Astrocyte (in vitro differentiated cells and primary cell): ENCODE measurements around the gene NDUFB2. TPM values are rescaled to one million over a fixed set of nuclear protein-coding genes. Genes with fewer than 3 reads are reported as not detected.

Experiments
- DNase-seq: peaks from one replicate; pipeline ENCODE4 v3.0.0-alpha.2; 2010; ENCODE audit warnings: low read depth
- FAIRE-seq: peaks from 2 replicates; lab custom pipeline; 2011; peaks lifted over from hg19 to GRCh38; lab: Jason Lieb, UNC
- H2AFZ ChIP-seq: 2 replicates; pipeline ENCODE4 v1.6.0; 2012; ENCODE audit warnings: low read depth, low read length, inconsistent platforms
- H3K27ac ChIP-seq: 2 replicates; pipeline ENCODE4 v1.5.1; 2011; ENCODE audit warnings: low read depth, low read length, inconsistent platforms
- H3K27me3 ChIP-seq: 2 replicates; pipeline ENCODE4 v1.6.0; 2011; ENCODE audit warnings: low read length, inconsistent platforms; ENCODE audit not compliant: insufficient read depth
- H3K36me3 ChIP-seq: 2 replicates; pipeline ENCODE4 v1.5.1; 2011; ENCODE audit warnings: low read length, inconsistent platforms; ENCODE audit not compliant: insufficient read depth
- H3K4me1 ChIP-seq: 2 replicates; pipeline ENCODE4 v1.5.1; 2011; ENCODE audit warnings: low read length, inconsistent platforms; ENCODE audit not compliant: insufficient read depth
- H3K4me2 ChIP-seq: 2 replicates; pipeline ENCODE4 v1.6.0; 2012; ENCODE audit warnings: low read length, inconsistent platforms
- H3K4me3 ChIP-seq: 2 replicates; pipeline ENCODE4 v1.5.1; 2011; ENCODE audit warnings: low read depth, mild to moderate bottlenecking, low read length, inconsistent platforms; ENCODE audit not compliant: insufficient read depth
- H3K79me2 ChIP-seq: 2 replicates; pipeline ENCODE4 v1.6.0; 2012; ENCODE audit warnings: mild to moderate bottlenecking, low read length, inconsistent platforms; ENCODE audit not compliant: insufficient read depth
- H3K9ac ChIP-seq: 2 replicates; pipeline ENCODE4 v1.6.0; 2012; ENCODE audit warnings: mild to moderate bottlenecking, low read length, inconsistent platforms
- H3K9me3 ChIP-seq: 2 replicates; pipeline ENCODE4 v1.5.1; 2012; ENCODE audit warnings: low read depth, mild to moderate bottlenecking, low read length, inconsistent platforms; ENCODE audit not compliant: insufficient read depth
- H4K20me1 ChIP-seq: 2 replicates; pipeline ENCODE4 v1.6.0; 2012; ENCODE audit warnings: low read length, inconsistent platforms; ENCODE audit not compliant: insufficient read depth
- H3K27ac Mint-ChIP-seq: one replicate; pipeline ENCODE4 v1.8.0; 2021; ENCODE audit warnings: mild to moderate bottlenecking, mixed read lengths; ENCODE audit not compliant: unreplicated experiment
- H3K27me3 Mint-ChIP-seq: one replicate; pipeline ENCODE4 v1.8.0; 2021; ENCODE audit warnings: low read depth, mixed read lengths; ENCODE audit not compliant: unreplicated experiment
- H3K36me3 Mint-ChIP-seq: one replicate; pipeline ENCODE4 v1.8.0; 2021; ENCODE audit warnings: low read depth, mixed read lengths; ENCODE audit not compliant: unreplicated experiment
- H3K4me1 Mint-ChIP-seq: one replicate; pipeline ENCODE4 v1.8.0; 2021; ENCODE audit warnings: low read depth, mixed read lengths; ENCODE audit not compliant: unreplicated experiment
- H3K4me3 Mint-ChIP-seq: one replicate; pipeline ENCODE4 v1.8.0; 2021; ENCODE audit warnings: mild to moderate bottlenecking, moderate library complexity, mixed read lengths; ENCODE audit not compliant: unreplicated experiment
- H3K9me3 Mint-ChIP-seq: one replicate; pipeline ENCODE4 v1.8.0; 2021; ENCODE audit warnings: mild to moderate bottlenecking, mixed read lengths; ENCODE audit not compliant: unreplicated experiment
- CTCF ChIP-seq: IDR thresholded peaks from 2 replicates; pipeline ENCODE4 v1.5.1; 2011; ENCODE audit warnings: low read depth, mild to moderate bottlenecking, inconsistent platforms, low read length, moderate library complexity; ENCODE audit not compliant: insufficient read depth
- EZH2 ChIP-seq: IDR thresholded peaks from 2 replicates; pipeline ENCODE4 v1.6.1; 2012; ENCODE audit warnings: mild to moderate bottlenecking, low read length, inconsistent platforms; ENCODE audit not compliant: insufficient read depth
- total RNA-seq: library from RNA; stranded (reverse); gene quantifications from 2 replicates; pipeline ENCODE4 v1.2.1, GENCODE V29; 2021

NDUFB2 gene
- total RNA-seq, 1 donor from 2014 or later, result 254 TPM

- H2AFZ ChIP-seq, result no peak overlapping the region
- no peak overlapping the region for H3K4me3 ChIP-seq
- no peak overlapping the region for H3K27ac Mint-ChIP-seq
- H3K27ac ChIP-seq, result no peak overlapping the region
- H3K4me3 Mint-ChIP-seq, result no peak overlapping the region
- H3K27me3 ChIP-seq, result no peaks in the 10 kb centered on the region
- no peaks in the 10 kb centered on the region for H3K27me3 Mint-ChIP-seq
- H3K79me2 ChIP-seq, result no peaks in the 10 kb centered on the region
- no peak overlapping the region for H3K4me2 ChIP-seq
- TF ChIP-seq CTCF (no peak), EZH2 (no peak)
- DNase-seq (no peak), FAIRE-seq (no peak)
- no peaks in the 10 kb centered on the region for H3K9me3 ChIP-seq
- H3K9ac ChIP-seq, result no peak overlapping the region
- H4K20me1 ChIP-seq, result no peaks in the 10 kb centered on the region
- H3K36me3 Mint-ChIP-seq, result no peaks in the 10 kb centered on the region
- peaks cover 6% of the 10 kb centered on the region for H3K36me3 ChIP-seq
- peaks cover 20% of the 10 kb centered on the region for H3K4me1 Mint-ChIP-seq
- H3K4me1 ChIP-seq, result peaks cover 3% of the 10 kb centered on the region
- H3K9me3 Mint-ChIP-seq, result no peaks in the 10 kb centered on the region
Observed at GRCh38 chr7:140723006-140723405, 26.5 kb downstream of the NDUFB2 start.

GRCh38 chr7:140723574-140723973 lies 27.1 kb downstream of the NDUFB2 start:
- no peaks in the 10 kb centered on the region for H3K9me3 Mint-ChIP-seq

More at GRCh38 chr7:140723574-140723973, 27.1 kb downstream of the NDUFB2 start:
- Histone ChIP-seq H3K27ac (no peak overlapping the region), H3K4me1 (peaks cover 3% of the 10 kb centered on the region), H3K79me2 (no peaks in the 10 kb centered on the region), H2AFZ (no peak overlapping the region), H3K9ac (no peak overlapping the region), H3K4me2 (no peak overlapping the region), H3K9me3 (no peaks in the 10 kb centered on the region), H3K27me3 (no peaks in the 10 kb centered on the region), H3K36me3 (peaks cover 6% of the 10 kb centered on the region), H4K20me1 (no peaks in the 10 kb centered on the region), H3K4me3 (no peak overlapping the region)
- no peak overlapping the region for H3K27ac Mint-ChIP-seq
- peaks cover 23% of the 10 kb centered on the region for H3K4me1 Mint-ChIP-seq
- no peaks in the 10 kb centered on the region for H3K36me3 Mint-ChIP-seq
- H3K4me3 Mint-ChIP-seq, result no peak overlapping the region
- FAIRE-seq (no peak), DNase-seq (no peak)
- H3K27me3 Mint-ChIP-seq, result no peaks in the 10 kb centered on the region
- TF ChIP-seq EZH2, result no peak
- TF ChIP-seq CTCF, result no peak
